Activated B cell treated with CpG ODN at 0.5 μM for 24 hours (primary cell): ENCODE data around the gene CYP1A2. TPM values are rescaled to one million over a fixed set of nuclear protein-coding genes. Genes with fewer than 3 reads are reported as not detected.

Experiments
- ATAC-seq: fragments of 200-7000 bp; cut with Tn5 transposase; one replicate; pipeline ENCODE4 v1.10.0; 2021; ENCODE audit warnings: low read depth, mild to moderate bottlenecking, moderate library complexity
- CTCF ChIA-PET: fragments of 350-600 bp; sonication (Branson Sonifier 250); formaldehyde crosslinking; loops from one replicate; lab custom pipeline; 2021; ENCODE audit warnings: antibody characterized with exemption; lab: Charles Lee
- POLR2A ChIA-PET: fragments of 350-600 bp; sonication (Branson Sonifier 250); formaldehyde crosslinking; loops from one replicate; lab custom pipeline; 2021; ENCODE audit warnings: antibody characterized with exemption; lab: Charles Lee
- DNase-seq: peaks from one replicate; pipeline ENCODE4 v3.0.0; 2022
- H3K27ac Mint-ChIP-seq: one replicate; pipeline ENCODE4 v1.8.0; 2020; ENCODE audit warnings: mixed read lengths
- H3K27me3 Mint-ChIP-seq: one replicate; pipeline ENCODE4 v1.8.0; 2021; ENCODE audit warnings: mixed read lengths
- H3K36me3 Mint-ChIP-seq: one replicate; pipeline ENCODE4 v1.8.0; 2021; ENCODE audit warnings: low read depth, mixed read lengths
- H3K4me1 Mint-ChIP-seq: one replicate; pipeline ENCODE4 v1.8.0; 2021; ENCODE audit warnings: mixed read lengths
- H3K4me3 Mint-ChIP-seq: one replicate; pipeline ENCODE4 v1.8.0; 2020; ENCODE audit warnings: mild to moderate bottlenecking, mixed read lengths
- H3K9me3 Mint-ChIP-seq: one replicate; pipeline ENCODE4 v1.8.0; 2020; ENCODE audit warnings: mixed read lengths
- CTCF ChIP-seq: fragments of 200-600 bp; IDR thresholded peaks from one replicate; pipeline ENCODE4 v1.8.0; 2022; ENCODE audit warnings: antibody characterized with exemption, mild to moderate bottlenecking
- intact Hi-C: fragments of 100-400 bp; cut with micrococcal nuclease; formaldehyde crosslinking; loops from one replicate; pipeline ENCODE4 v1.15.1; 2024
- total RNA-seq: library from RNA; stranded (reverse); gene quantifications from 2 replicates; pipeline ENCODE4 v1.2.3, GENCODE V29; 2022

Gene CYP1A2
- total RNA-seq, 1 donor from 2014 or later: 0.16 TPM

GRCh38 chr15:74712311-74712710 is 36.3 kb upstream of the CYP1A2 start:
- POLR2A ChIA-PET: no interaction called here
- TF ChIP-seq CTCF: no peak
- H3K9me3 Mint-ChIP-seq: no peaks in the 10 kb centered on the region
- H3K4me1 Mint-ChIP-seq: no peaks in the 10 kb centered on the region
- H3K27ac Mint-ChIP-seq: no peak overlapping the region
- CTCF ChIA-PET: no interaction called here
- no peak for ATAC-seq
- no peak for DNase-seq
- intact Hi-C loops: no loop called here
- H3K36me3 Mint-ChIP-seq: no peaks in the 10 kb centered on the region
- H3K4me3 Mint-ChIP-seq: no peak overlapping the region
- peaks cover 16% of the 10 kb centered on the region for H3K27me3 Mint-ChIP-seq

GRCh38 chr15:74716651-74717050 is 32.0 kb upstream of the CYP1A2 start:
- H3K36me3 Mint-ChIP-seq: no peaks in the 10 kb centered on the region
- CTCF ChIA-PET: no interaction called here
- no peak overlapping the region for H3K4me3 Mint-ChIP-seq
- intact Hi-C loops: no loop called here
- no peaks in the 10 kb centered on the region for H3K4me1 Mint-ChIP-seq
- ATAC-seq: no peak
- no peak overlapping the region for H3K27ac Mint-ChIP-seq
- H3K27me3 Mint-ChIP-seq: no peaks in the 10 kb centered on the region
- H3K9me3 Mint-ChIP-seq: no peaks in the 10 kb centered on the region
- no peak for TF ChIP-seq CTCF
- DNase-seq: no peak
- POLR2A ChIA-PET: no interaction called here

- H3K4me3 Mint-ChIP-seq: no peak overlapping the region
- ChIA-PET POLR2A (no interaction called here), CTCF (no interaction called here)
- ATAC-seq (no peak), DNase-seq (no peak)
- H3K27me3 Mint-ChIP-seq: peaks cover 32% of the 10 kb centered on the region
- H3K4me1 Mint-ChIP-seq: peaks cover 11% of the 10 kb centered on the region
- no peaks in the 10 kb centered on the region for H3K36me3 Mint-ChIP-seq
- TF ChIP-seq CTCF: no peak
- H3K27ac Mint-ChIP-seq: no peak overlapping the region
- intact Hi-C loops: no loop called here
- no peaks in the 10 kb centered on the region for H3K9me3 Mint-ChIP-seq
These were observed 26.1 kb upstream of the CYP1A2 start for GRCh38 chr15:74722591-74722990.

GRCh38 chr15:74723187-74723586 is 25.5 kb upstream of the CYP1A2 start:
- H3K9me3 Mint-ChIP-seq: no peaks in the 10 kb centered on the region
- peaks cover 38% of the 10 kb centered on the region for H3K27me3 Mint-ChIP-seq
- CTCF ChIA-PET: no interaction called here
- POLR2A ChIA-PET: no interaction called here
- no peak overlapping the region for H3K4me3 Mint-ChIP-seq
- ATAC-seq (no peak), DNase-seq (no peak)
- H3K36me3 Mint-ChIP-seq: no peaks in the 10 kb centered on the region
- peaks cover 11% of the 10 kb centered on the region for H3K4me1 Mint-ChIP-seq
- H3K27ac Mint-ChIP-seq: no peak overlapping the region
- intact Hi-C loops: no loop called here
- no peak for TF ChIP-seq CTCF

- Mint-ChIP-seq H3K4me1 (peaks cover 11% of the 10 kb centered on the region), H3K27ac (no peak overlapping the region), H3K4me3 (no peak overlapping the region), H3K36me3 (no peaks in the 10 kb centered on the region), H3K9me3 (no peaks in the 10 kb centered on the region), H3K27me3 (peaks cover 39% of the 10 kb centered on the region)
- no peak for TF ChIP-seq CTCF
- CTCF ChIA-PET: no interaction called here
- intact Hi-C loops: loop anchor here (2.0 kb wide), 1 partner anchor 27 kb away; the partner anchor contains the start of gene EDC3
- peak; percentile 41 for ATAC-seq
- POLR2A ChIA-PET: no interaction called here
- no peak for DNase-seq
These were observed 24.8 kb upstream of the CYP1A2 start for GRCh38 chr15:74723754-74724334.
